Keratinocyte (primary cell): Measurements from ENCODE around the gene RASSF6. TPM values are rescaled to one million over a fixed set of nuclear protein-coding genes. Genes with fewer than 3 reads are reported as not detected.

Experiments used
- DNase-seq: peaks from one replicate; pipeline ENCODE4 v3.0.0-alpha.2; 2011; ENCODE audit warnings: low read depth, missing footprints, low spot score
- FAIRE-seq: peaks from 2 replicates; lab custom pipeline; 2011; peaks lifted over from hg19 to GRCh38; lab: Jason Lieb, UNC
- H2AFZ ChIP-seq: 2 replicates; pipeline ENCODE4 v1.6.0; 2012; ENCODE audit warnings: low read length, control low read depth, inconsistent platforms; ENCODE audit not compliant: control insufficient read depth
- H3K27ac ChIP-seq: 2 replicates; pipeline ENCODE4 v1.5.1; 2011; ENCODE audit warnings: low read length; ENCODE audit not compliant: control insufficient read depth, insufficient read depth
- H3K27me3 ChIP-seq: 3 replicates; pipeline ENCODE4 v1.6.0; 2011; ENCODE audit warnings: low read length; ENCODE audit not compliant: control insufficient read depth, insufficient read depth; ENCODE audit errors: extremely low read depth
- H3K36me3 ChIP-seq, 2 experiments: 2 replicates in 1 of 2; 3 replicates in 1 of 2; pipeline ENCODE4 v1.5.1; 2011; ENCODE audit warnings: low read length in 2 of 2, mild to moderate bottlenecking in 1 of 2; ENCODE audit not compliant: control insufficient read depth in 2 of 2, insufficient read depth in 2 of 2; ENCODE audit errors: extremely low read depth in 1 of 2
- H3K4me1 ChIP-seq: 3 replicates; pipeline ENCODE4 v1.5.1; 2011; ENCODE audit warnings: low read length; ENCODE audit not compliant: control insufficient read depth, insufficient read depth; ENCODE audit errors: extremely low read depth
- H3K4me2 ChIP-seq: 3 replicates; pipeline ENCODE4 v1.6.0; 2011; ENCODE audit warnings: low read depth, low read length; ENCODE audit not compliant: control insufficient read depth, insufficient read depth; ENCODE audit errors: extremely low read depth
- H3K4me3 ChIP-seq, 3 experiments: fragments of 200-600 bp in 1 of 3; sonication (generic) in 1 of 3; 2 replicates in 2 of 3; 3 replicates in 1 of 3; pipeline ENCODE4 v1.5.1; 2011 to 2016; ENCODE audit warnings: low read length in 3 of 3, mild to moderate bottlenecking in 3 of 3, control low read depth in 2 of 3, inconsistent platforms in 1 of 3, low read depth in 1 of 3, mixed read lengths in 1 of 3, mixed run types in 1 of 3, moderate library complexity in 1 of 3; ENCODE audit not compliant: control insufficient read depth in 2 of 3, insufficient read depth in 2 of 3; ENCODE audit errors: extremely low read depth in 1 of 3
- H3K79me2 ChIP-seq: 2 replicates; pipeline ENCODE4 v1.6.0; 2012; ENCODE audit warnings: low read length; ENCODE audit not compliant: control insufficient read depth, insufficient read depth
- H3K9ac ChIP-seq: 3 replicates; pipeline ENCODE4 v1.6.0; 2011; ENCODE audit warnings: low read length; ENCODE audit not compliant: control insufficient read depth, insufficient read depth; ENCODE audit errors: extremely low read depth
- H3K9me1 ChIP-seq: 3 replicates; pipeline ENCODE4 v1.6.0; 2011; ENCODE audit warnings: low read length; ENCODE audit not compliant: control insufficient read depth, insufficient read depth; ENCODE audit errors: extremely low read depth
- H3K9me3 ChIP-seq: 2 replicates; pipeline ENCODE4 v1.5.1; 2012; ENCODE audit warnings: low read depth, low read length; ENCODE audit not compliant: control insufficient read depth
- H4K20me1 ChIP-seq: 3 replicates; pipeline ENCODE4 v1.6.0; 2011; ENCODE audit warnings: low read length; ENCODE audit not compliant: control insufficient read depth, insufficient read depth; ENCODE audit errors: extremely low read depth
- EZH2 ChIP-seq: IDR thresholded peaks from one replicate; pipeline ENCODE4 v1.6.1; 2012; ENCODE audit warnings: inconsistent platforms, mild to moderate bottlenecking, low read length, moderate library complexity
- dilution Hi-C: fragments of 300-500 bp; cut with MboI; formaldehyde crosslinking; loops from one replicate; pipeline ENCODE4 v1.7.0; 2020; ENCODE audit warnings: low sequenced_read_pairs; ENCODE audit not compliant: extremely low pct_ligation_motif_present
- polyA plus RNA-seq, 5 experiments: library from polyadenylated mRNA; depleted of rRNA in 3 of 5; stranded (reverse) in 3 of 5; stranded (forward) in 1 of 5; unstranded in 1 of 5; fragments of >200 nt; gene quantifications; 1 replicate in 1 of 5; 2 replicates in 3 of 5; 3 replicates in 1 of 5; pipeline versions ENCODE4 v1.2.1 to v1.2.3, GENCODE V29; 2011 to 2012; ENCODE audit warnings: missing spikeins in 2 of 5, low read depth in 1 of 5, low replicate concordance in 1 of 5
- TF ChIP-seq, protein P1 (sequence below), 3 experiments: IDR thresholded peaks in 1 of 3; conservative IDR thresholded peaks in 1 of 3; optimal IDR thresholded peaks in 1 of 3; 2 replicates in 2 of 3; 3 replicates in 1 of 3; pipeline versions ENCODE3 to v1.5.1; 2011; ENCODE audit warnings: low read length in 3 of 3, mild to moderate bottlenecking in 3 of 3, moderate library complexity in 2 of 3, control low read depth in 1 of 3, inconsistent platforms in 1 of 3; ENCODE audit not compliant: insufficient read depth in 2 of 3; ENCODE audit errors: extremely low read depth in 1 of 3

Gene RASSF6
- polyA plus RNA-seq, 1 donor (not counting 4 experiments of a cell fraction or from before 2014, with no cell fraction given): 4.4 TPM

DNA sequence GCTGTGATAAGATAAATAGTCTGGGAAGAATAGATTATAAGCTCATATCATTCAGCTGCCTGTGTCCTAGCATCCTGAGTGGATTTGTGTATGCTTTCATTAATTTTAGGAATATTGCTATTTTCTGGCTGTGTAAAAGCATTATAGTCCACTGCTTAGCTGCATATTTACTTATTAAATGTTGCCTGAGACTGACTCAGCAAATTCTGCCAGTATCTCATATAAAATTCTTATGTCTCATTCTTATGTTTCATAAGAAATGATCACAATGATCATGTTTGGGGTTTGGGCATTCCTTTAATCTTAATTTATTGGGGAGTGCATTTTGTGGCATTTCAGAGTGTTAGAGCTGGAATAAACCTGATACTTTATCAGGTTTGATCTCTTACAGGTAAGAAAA is 34.9 kb downstream of the RASSF6 start:
- H3K36me3 ChIP-seq: peaks cover 0 to 5% of the 10 kb centered on the region in 2 experiments
- no peak overlapping the region for H3K9ac ChIP-seq
- no peak overlapping the region for H2AFZ ChIP-seq
- H3K79me2 ChIP-seq: no peaks in the 10 kb centered on the region
- H3K9me3 ChIP-seq: no peaks in the 10 kb centered on the region
- dilution Hi-C loops: no loop called here
- H3K9me1 ChIP-seq: no peaks in the 10 kb centered on the region
- no peak overlapping the region for H3K27ac ChIP-seq
- no peak for TF ChIP-seq EZH2
- TF ChIP-seq, protein P1, sequence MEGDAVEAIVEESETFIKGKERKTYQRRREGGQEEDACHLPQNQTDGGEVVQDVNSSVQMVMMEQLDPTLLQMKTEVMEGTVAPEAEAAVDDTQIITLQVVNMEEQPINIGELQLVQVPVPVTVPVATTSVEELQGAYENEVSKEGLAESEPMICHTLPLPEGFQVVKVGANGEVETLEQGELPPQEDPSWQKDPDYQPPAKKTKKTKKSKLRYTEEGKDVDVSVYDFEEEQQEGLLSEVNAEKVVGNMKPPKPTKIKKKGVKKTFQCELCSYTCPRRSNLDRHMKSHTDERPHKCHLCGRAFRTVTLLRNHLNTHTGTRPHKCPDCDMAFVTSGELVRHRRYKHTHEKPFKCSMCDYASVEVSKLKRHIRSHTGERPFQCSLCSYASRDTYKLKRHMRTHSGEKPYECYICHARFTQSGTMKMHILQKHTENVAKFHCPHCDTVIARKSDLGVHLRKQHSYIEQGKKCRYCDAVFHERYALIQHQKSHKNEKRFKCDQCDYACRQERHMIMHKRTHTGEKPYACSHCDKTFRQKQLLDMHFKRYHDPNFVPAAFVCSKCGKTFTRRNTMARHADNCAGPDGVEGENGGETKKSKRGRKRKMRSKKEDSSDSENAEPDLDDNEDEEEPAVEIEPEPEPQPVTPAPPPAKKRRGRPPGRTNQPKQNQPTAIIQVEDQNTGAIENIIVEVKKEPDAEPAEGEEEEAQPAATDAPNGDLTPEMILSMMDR (optimal IDR thresholded peaks at IDR 0.05 in 1 of 3, IDR thresholded peaks at IDR 0.05 in 1 of 3, conservative IDR thresholded peaks at IDR 0.05 in 1 of 3; ENCODE audit: extremely low read depth in 1 of 3, insufficient read depth in 2 of 3, low read length in 3 of 3): no peak
- DNase-seq (no peak), FAIRE-seq (no peak)
- peaks cover 26% of the 10 kb centered on the region for H3K4me1 ChIP-seq
- no peak overlapping the region for H3K4me2 ChIP-seq
- H3K27me3 ChIP-seq: no peaks in the 10 kb centered on the region
- H4K20me1 ChIP-seq: no peaks in the 10 kb centered on the region
- no peak overlapping the region for H3K4me3 ChIP-seq

DNA sequence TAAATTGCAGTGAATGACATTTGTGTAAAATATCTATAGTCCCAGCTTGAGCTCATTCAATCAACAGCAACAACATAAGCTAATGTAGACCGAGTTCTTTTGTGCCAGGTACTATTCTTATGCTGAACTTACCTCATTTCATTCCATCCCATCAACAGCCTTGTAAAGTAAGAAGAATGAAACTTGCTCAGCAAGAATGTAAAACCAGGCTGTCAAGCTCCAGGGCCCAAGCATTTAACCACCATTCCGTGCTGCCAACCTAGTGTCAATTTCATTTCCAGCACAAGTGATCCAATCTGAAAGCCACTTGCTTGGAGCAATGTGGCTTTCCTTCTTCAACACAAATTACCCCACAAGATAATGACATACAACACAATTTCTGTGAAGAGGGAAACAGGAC is 36.6 kb downstream of the RASSF6 start:
- Histone ChIP-seq H2AFZ (no peak overlapping the region), H3K4me1 (peaks cover 11% of the 10 kb centered on the region), H3K27me3 (no peaks in the 10 kb centered on the region), H3K9ac (no peak overlapping the region), H3K9me1 (no peaks in the 10 kb centered on the region), H3K9me3 (no peaks in the 10 kb centered on the region), H3K27ac (no peak overlapping the region), H3K4me2 (no peak overlapping the region), H3K79me2 (no peaks in the 10 kb centered on the region), H3K36me3 (peaks cover 0 to 5% of the 10 kb centered on the region in 2 experiments), H4K20me1 (no peaks in the 10 kb centered on the region), H3K4me3 (no peak overlapping the region)
- dilution Hi-C loops: no loop called here
- DNase-seq: no peak
- TF ChIP-seq EZH2: no peak
- TF ChIP-seq, protein P1 (optimal IDR thresholded peaks at IDR 0.05 in 1 of 3, IDR thresholded peaks at IDR 0.05 in 1 of 3, conservative IDR thresholded peaks at IDR 0.05 in 1 of 3; ENCODE audit: extremely low read depth in 1 of 3, insufficient read depth in 2 of 3, low read length in 3 of 3): no peak
- no peak for FAIRE-seq
